Caco-2 (cell line): ENCODE data around the gene SDR39U1. TPM values are rescaled to one million over a fixed set of nuclear protein-coding genes. Genes with fewer than 3 reads are reported as not detected.

Source experiments
- BruUV-seq: library from RNA; stranded (reverse); fragments of 400-500 nt; replicated peaks from 2 replicates; lab custom pipeline; 2021; lab: Mats Ljungman, UMichigan
- CTCF ChIA-PET: fragments of 300-600 bp; sonication (Branson Sonifier 250); formaldehyde crosslinking; loops from one replicate; lab custom pipeline; 2022; ENCODE audit warnings: antibody characterized with exemption; lab: Charles Lee
- POLR2A ChIA-PET: fragments of 300-600 bp; sonication (Branson Sonifier 250); formaldehyde crosslinking; loops from one replicate; lab custom pipeline; 2022; ENCODE audit warnings: antibody characterized with exemption; lab: Charles Lee
- DNase-seq, 2 experiments: peaks; one replicate each; pipeline versions ENCODE4 v3.0.0 to v3.0.0-alpha.2; 2020 to 2022
- H3K27me3 ChIP-seq: replicated peaks from 2 replicates; pipeline ENCODE4 v1.6.0; 2011; ENCODE audit warnings: low read length; ENCODE audit not compliant: control insufficient read depth, insufficient read depth
- H3K36me3 ChIP-seq: 2 replicates; pipeline ENCODE4 v1.5.1; 2011; ENCODE audit warnings: low read length; ENCODE audit not compliant: control insufficient read depth, insufficient read depth
- H3K4me1 ChIP-seq: fragments of 250-450 bp; sonication (Bioruptor Pico); 2 replicates; pipeline ENCODE4 v1.5.1; 2020; ENCODE audit warnings: mild to moderate bottlenecking
- H3K4me3 ChIP-seq: 2 replicates; pipeline ENCODE4 v1.5.1; 2011; ENCODE audit warnings: low read depth, mild to moderate bottlenecking, control low read depth, low read length
- H3K9me3 ChIP-seq: fragments of 250-450 bp; sonication (Bioruptor Pico); 2 replicates; pipeline ENCODE4 v1.5.1; 2020; ENCODE audit warnings: mild to moderate bottlenecking, moderate library complexity
- H3K27ac Mint-ChIP-seq: one replicate; pipeline ENCODE4 v1.8.0; 2022; ENCODE audit warnings: mixed read lengths; ENCODE audit not compliant: unreplicated experiment
- H3K27me3 Mint-ChIP-seq: one replicate; pipeline ENCODE4 v1.8.0; 2022; ENCODE audit warnings: mixed read lengths; ENCODE audit not compliant: insufficient read depth, unreplicated experiment
- H3K36me3 Mint-ChIP-seq: one replicate; pipeline ENCODE4 v1.8.0; 2022; ENCODE audit warnings: mild to moderate bottlenecking, mixed read lengths; ENCODE audit not compliant: insufficient read depth, unreplicated experiment
- H3K4me1 Mint-ChIP-seq: one replicate; pipeline ENCODE4 v1.8.0; 2022; ENCODE audit warnings: low read depth, mixed read lengths; ENCODE audit not compliant: unreplicated experiment
- H3K4me3 Mint-ChIP-seq: one replicate; pipeline ENCODE4 v1.8.0; 2022; ENCODE audit warnings: mild to moderate bottlenecking, moderate library complexity, mixed read lengths; ENCODE audit not compliant: unreplicated experiment
- H3K9me3 Mint-ChIP-seq: one replicate; pipeline ENCODE4 v1.8.0; 2022; ENCODE audit warnings: mixed read lengths; ENCODE audit not compliant: unreplicated experiment
- CTCF ChIP-seq, 2 experiments: fragments of 200-600 bp in 1 of 2; IDR thresholded peaks; 1 replicate in 1 of 2; 2 replicates in 1 of 2; pipeline versions ENCODE4 v1.5.1 to v1.8.0; 2011 to 2022; ENCODE audit warnings: antibody characterized with exemption in 1 of 2, control low read depth in 1 of 2, inconsistent platforms in 1 of 2, low read depth in 1 of 2, low read length in 1 of 2, mild to moderate bottlenecking in 1 of 2, moderate library complexity in 1 of 2; ENCODE audit not compliant: insufficient read depth in 1 of 2, severe bottlenecking in 1 of 2, unreplicated experiment in 1 of 2
- intact Hi-C: fragments of 100-400 bp; cut with micrococcal nuclease; formaldehyde crosslinking; loops from one replicate; pipeline ENCODE4 v1.10.0; 2022; ENCODE audit not compliant: unreplicated experiment
- total RNA-seq: library from RNA; stranded (reverse); gene quantifications from 2 replicates; pipeline ENCODE4 v1.2.3, GENCODE V29; 2022

The SDR39U1 gene
- total RNA-seq, 1 experiment from 2014 or later = 44.1 TPM

- peaks cover 46% of the 10 kb centered on the region for H3K4me1 ChIP-seq
- H3K36me3 ChIP-seq = no peaks in the 10 kb centered on the region
- H3K27me3 ChIP-seq = no peaks in the 10 kb centered on the region
- Mint-ChIP-seq H3K27me3 (no peaks in the 10 kb centered on the region), H3K4me1 (peaks cover 15% of the 10 kb centered on the region), H3K36me3 (no peaks in the 10 kb centered on the region), H3K4me3 (no peak overlapping the region), H3K27ac (no peak overlapping the region), H3K9me3 (no peaks in the 10 kb centered on the region)
- TF ChIP-seq CTCF (IDR thresholded peaks at IDR 0.05; ENCODE audit: insufficient read depth in 1 of 2, low read depth in 1 of 2, low read length in 1 of 2, severe bottlenecking in 1 of 2, unreplicated experiment in 1 of 2) = no peak
- ChIA-PET CTCF (interaction anchor here (1.8 kb wide), 1 partner anchor 9 kb away, joined by 7 read pairs; no protein-coding TSS in a partner anchor), POLR2A (no interaction called here)
- H3K4me3 ChIP-seq = no peak overlapping the region
- no TSS peak for BruUV-seq
- no peaks in the 10 kb centered on the region for H3K9me3 ChIP-seq
- no peak for DNase-seq
- intact Hi-C loops = loop anchor here (5.0 kb wide), 1 partner anchor 76 kb away; no protein-coding TSS in a partner anchor
Observed at GRCh38 chr14:24422694-24423601, 19.6 kb downstream of the SDR39U1 start.

- Mint-ChIP-seq H3K27me3 (no peaks in the 10 kb centered on the region), H3K27ac (no peak overlapping the region), H3K36me3 (no peaks in the 10 kb centered on the region), H3K4me1 (peaks cover 15% of the 10 kb centered on the region), H3K4me3 (no peak overlapping the region), H3K9me3 (no peaks in the 10 kb centered on the region)
- ChIA-PET POLR2A (no interaction called here), CTCF (interaction anchor here (1.8 kb wide), 1 partner anchor 10 kb away, joined by 7 read pairs; no protein-coding TSS in a partner anchor)
- no peaks in the 10 kb centered on the region for H3K36me3 ChIP-seq
- no peaks in the 10 kb centered on the region for H3K9me3 ChIP-seq
- BruUV-seq = no TSS peak
- no peaks in the 10 kb centered on the region for H3K27me3 ChIP-seq
- no peak overlapping the region for H3K4me3 ChIP-seq
- no peak for DNase-seq
- peaks cover 41% of the 10 kb centered on the region for H3K4me1 ChIP-seq
- intact Hi-C loops = loop anchor here (5.0 kb wide), 1 partner anchor 75 kb away; no protein-coding TSS in a partner anchor
- TF ChIP-seq CTCF (IDR thresholded peaks at IDR 0.05; ENCODE audit: insufficient read depth in 1 of 2, low read depth in 1 of 2, low read length in 1 of 2, severe bottlenecking in 1 of 2, unreplicated experiment in 1 of 2) = no peak
Observed at GRCh38 chr14:24422261-24422660, 20.3 kb downstream of the SDR39U1 start.

- ChIA-PET POLR2A (no interaction called here), CTCF (interaction anchor here (2.1 kb wide), 1 partner anchor 13 kb away, joined by 7 read pairs; no protein-coding TSS in a partner anchor)
- Mint-ChIP-seq H3K27ac (no peak overlapping the region), H3K27me3 (no peaks in the 10 kb centered on the region), H3K4me3 (no peak overlapping the region), H3K9me3 (no peaks in the 10 kb centered on the region), H3K36me3 (no peaks in the 10 kb centered on the region), H3K4me1 (no peaks in the 10 kb centered on the region)
- no peaks in the 10 kb centered on the region for H3K27me3 ChIP-seq
- peaks cover 8% of the 10 kb centered on the region; the same call in 1 of the 2 replicates for H3K4me1 ChIP-seq
- BruUV-seq = no TSS peak
- TF ChIP-seq CTCF (IDR thresholded peaks at IDR 0.05; ENCODE audit: insufficient read depth in 1 of 2, low read depth in 1 of 2, low read length in 1 of 2, severe bottlenecking in 1 of 2, unreplicated experiment in 1 of 2) = no peak
- H3K9me3 ChIP-seq = no peaks in the 10 kb centered on the region
- DNase-seq = no peak
- no peaks in the 10 kb centered on the region for H3K36me3 ChIP-seq
- intact Hi-C loops = no loop called here
- H3K4me3 ChIP-seq = no peak overlapping the region
Observed at GRCh38 chr14:24418492-24418873, 24.1 kb downstream of the SDR39U1 start.
